GM10266 (cell line): ENCODE measurements around the gene AGK.

Source experiments
- DNase-seq: peaks from one replicate; pipeline ENCODE4 v3.0.0; 2012; ENCODE audit errors: extremely low spot score
- TF ChIP-seq, protein P1 (sequence below): IDR thresholded peaks from 2 replicates; pipeline ENCODE4 v1.5.1; 2012; ENCODE audit warnings: mild to moderate bottlenecking, low read depth; ENCODE audit not compliant: control insufficient read depth, insufficient read depth; ENCODE audit errors: missing control alignments

Gene AGK

DNA sequence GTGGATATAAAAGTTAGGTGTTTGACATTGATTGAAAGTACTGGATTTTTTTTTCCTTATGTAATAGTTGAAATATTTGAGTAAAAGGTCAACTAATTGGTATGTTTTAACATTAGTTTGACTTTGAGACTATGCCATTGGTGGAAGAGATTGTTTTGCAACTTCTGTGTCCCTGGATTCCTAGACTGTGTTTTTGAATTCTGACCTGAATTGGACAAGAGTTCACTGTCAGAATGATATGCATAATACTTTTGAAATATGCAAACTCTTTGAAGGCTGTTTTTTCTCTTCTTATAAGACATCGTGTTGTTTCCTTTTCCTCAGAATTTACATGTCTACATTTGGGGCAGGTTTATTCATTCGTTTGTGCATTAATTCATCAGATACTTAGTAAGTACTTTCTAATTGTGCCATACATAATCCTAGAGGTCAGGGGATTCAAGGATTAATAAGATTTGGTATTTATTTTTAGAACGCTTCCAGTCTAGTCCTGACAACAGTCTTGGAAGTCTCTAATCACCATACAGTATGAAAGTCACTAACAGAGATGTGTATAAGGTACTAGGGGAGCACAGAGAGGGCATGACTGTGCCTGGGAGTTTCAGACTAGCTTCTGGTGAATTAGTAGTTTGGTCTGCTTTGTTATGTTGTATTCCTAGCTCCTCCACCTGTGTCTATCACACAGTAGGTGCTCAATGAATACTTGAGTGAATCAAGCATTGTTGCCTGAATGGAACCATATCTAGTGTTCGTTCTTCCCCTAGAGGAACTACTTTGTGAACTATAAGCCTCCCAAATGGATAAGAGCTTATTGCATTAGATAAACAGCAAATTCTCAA, 49.2 kb downstream of the AGK start:
- TF ChIP-seq, protein P1, sequence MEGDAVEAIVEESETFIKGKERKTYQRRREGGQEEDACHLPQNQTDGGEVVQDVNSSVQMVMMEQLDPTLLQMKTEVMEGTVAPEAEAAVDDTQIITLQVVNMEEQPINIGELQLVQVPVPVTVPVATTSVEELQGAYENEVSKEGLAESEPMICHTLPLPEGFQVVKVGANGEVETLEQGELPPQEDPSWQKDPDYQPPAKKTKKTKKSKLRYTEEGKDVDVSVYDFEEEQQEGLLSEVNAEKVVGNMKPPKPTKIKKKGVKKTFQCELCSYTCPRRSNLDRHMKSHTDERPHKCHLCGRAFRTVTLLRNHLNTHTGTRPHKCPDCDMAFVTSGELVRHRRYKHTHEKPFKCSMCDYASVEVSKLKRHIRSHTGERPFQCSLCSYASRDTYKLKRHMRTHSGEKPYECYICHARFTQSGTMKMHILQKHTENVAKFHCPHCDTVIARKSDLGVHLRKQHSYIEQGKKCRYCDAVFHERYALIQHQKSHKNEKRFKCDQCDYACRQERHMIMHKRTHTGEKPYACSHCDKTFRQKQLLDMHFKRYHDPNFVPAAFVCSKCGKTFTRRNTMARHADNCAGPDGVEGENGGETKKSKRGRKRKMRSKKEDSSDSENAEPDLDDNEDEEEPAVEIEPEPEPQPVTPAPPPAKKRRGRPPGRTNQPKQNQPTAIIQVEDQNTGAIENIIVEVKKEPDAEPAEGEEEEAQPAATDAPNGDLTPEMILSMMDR, result no peak
- DNase-seq, result no peak

GRCh38 chr7:141609576-141609975, 58.4 kb downstream of the AGK start:
- DNase-seq, result no peak
- TF ChIP-seq, protein P1, result no peak

DNA sequence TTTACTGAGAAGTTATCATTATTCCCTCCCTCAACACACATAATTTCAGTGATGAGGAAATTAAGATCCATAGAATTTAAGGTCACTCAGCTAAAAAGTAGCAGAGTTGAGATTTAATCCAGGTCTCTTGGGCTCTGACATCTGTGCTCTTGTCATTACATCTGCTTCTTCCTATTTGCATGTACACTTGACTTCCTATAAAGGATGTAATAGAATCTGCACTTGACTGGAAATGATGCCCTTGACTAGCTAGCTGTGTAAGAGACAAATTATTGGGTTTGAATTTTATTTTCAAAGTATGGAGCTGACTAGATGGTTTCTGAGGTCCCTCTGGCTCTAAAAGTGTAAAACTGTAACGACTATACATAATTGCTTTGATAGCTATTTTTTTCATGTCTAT, 59.5 kb downstream of the AGK start:
- TF ChIP-seq, protein P1, result no peak
- DNase-seq, result no peak

DNA sequence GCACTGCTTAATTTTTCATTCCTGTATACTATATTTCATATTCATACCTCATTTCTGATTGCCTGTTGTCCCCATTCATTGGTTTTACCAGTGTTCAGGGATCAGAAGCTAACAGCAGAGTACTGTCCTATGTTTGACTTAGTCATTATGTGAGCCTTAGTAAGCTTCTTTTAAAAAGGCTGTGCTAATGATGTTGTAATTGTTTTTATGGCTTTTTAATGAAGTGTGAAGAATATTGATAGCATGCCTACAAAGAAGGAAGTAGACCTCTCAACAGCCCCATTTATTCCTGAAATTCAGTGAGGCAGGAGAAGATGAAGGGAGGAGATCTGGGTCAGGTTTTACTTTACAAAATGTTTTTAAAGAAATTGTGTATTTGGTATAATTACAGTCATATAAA, 61.7 kb downstream of the AGK start:
- TF ChIP-seq, protein P1, result no peak

DNA sequence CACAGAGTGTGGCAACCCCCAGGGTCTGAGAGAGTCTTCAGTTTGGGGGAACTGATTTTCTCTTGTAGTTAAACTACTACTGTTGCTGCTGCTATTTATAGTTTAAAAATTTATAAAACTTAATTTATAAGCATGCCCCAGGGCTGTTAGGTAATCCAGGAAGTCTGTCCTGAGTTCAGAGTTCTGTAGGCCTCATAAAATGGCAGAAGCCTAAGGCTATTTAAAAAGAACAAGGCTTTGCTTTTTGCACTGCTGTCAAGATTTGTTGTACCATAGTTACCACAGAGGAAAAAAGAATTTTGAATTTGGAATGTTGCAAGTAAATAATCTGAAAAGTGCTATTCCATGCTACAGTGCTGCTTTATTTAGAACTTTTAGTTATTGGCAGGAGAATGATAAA, 66.1 kb downstream of the AGK start:
- no peak for DNase-seq
- TF ChIP-seq, protein P1, result no peak

More for the DNA sequence above, 61.7 kb downstream of the AGK start:
- no peak for DNase-seq

DNA sequence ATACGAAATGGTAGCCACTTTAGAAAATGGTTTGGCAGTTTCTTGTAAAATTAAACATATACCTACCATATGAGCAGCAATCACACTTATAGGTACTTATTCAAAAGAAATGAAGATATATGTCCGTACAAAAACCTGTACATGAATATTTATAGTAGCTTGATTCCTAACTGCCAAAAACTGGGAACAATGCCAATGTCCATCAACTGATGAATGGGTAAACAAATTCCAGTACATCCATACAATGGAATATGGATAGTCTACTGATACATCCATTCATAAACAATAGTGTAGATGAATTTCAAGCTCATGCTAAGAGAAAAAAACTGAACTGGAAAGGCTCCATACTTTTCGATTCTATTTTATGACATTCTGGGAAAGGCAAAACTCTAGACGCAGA, 68.5 kb downstream of the AGK start:
- DNase-seq, result no peak
- TF ChIP-seq, protein P1, result no peak

GRCh38 chr7:141624763-141625162, 73.6 kb downstream of the AGK start:
- DNase-seq, result no peak
- TF ChIP-seq, protein P1, result no peak
